ENCODE measurements around the gene SLC24A3.

GRCh38 chr20:19361790-19362189 lies 149.3 kb downstream of the SLC24A3 start:
- TF ChIP-seq CTCF (IDR thresholded peaks at IDR 0.05), result no peak
- no peak for TF ChIP-seq POLR2A (IDR thresholded peaks at IDR 0.05)
